Daoy (cell line): ENCODE measurements around the gene TIMP4. TPM values are rescaled to one million over a fixed set of nuclear protein-coding genes. Genes with fewer than 3 reads are reported as not detected.

Experiments
- DNase-seq: peaks from one replicate; pipeline ENCODE4 v3.0.0-alpha.2; 2015; ENCODE audit warnings: low read depth
- total RNA-seq: library from RNA; depleted of rRNA; stranded (reverse); fragments of >200 nt; shearing (Covaris generic); gene quantifications from 2 replicates; pipeline ENCODE4 v1.2.3, GENCODE V29; 2014; rRNA removed

TIMP4 gene
- 1.7 and 2.2 TPM in 2 replicates for total RNA-seq

DNA sequence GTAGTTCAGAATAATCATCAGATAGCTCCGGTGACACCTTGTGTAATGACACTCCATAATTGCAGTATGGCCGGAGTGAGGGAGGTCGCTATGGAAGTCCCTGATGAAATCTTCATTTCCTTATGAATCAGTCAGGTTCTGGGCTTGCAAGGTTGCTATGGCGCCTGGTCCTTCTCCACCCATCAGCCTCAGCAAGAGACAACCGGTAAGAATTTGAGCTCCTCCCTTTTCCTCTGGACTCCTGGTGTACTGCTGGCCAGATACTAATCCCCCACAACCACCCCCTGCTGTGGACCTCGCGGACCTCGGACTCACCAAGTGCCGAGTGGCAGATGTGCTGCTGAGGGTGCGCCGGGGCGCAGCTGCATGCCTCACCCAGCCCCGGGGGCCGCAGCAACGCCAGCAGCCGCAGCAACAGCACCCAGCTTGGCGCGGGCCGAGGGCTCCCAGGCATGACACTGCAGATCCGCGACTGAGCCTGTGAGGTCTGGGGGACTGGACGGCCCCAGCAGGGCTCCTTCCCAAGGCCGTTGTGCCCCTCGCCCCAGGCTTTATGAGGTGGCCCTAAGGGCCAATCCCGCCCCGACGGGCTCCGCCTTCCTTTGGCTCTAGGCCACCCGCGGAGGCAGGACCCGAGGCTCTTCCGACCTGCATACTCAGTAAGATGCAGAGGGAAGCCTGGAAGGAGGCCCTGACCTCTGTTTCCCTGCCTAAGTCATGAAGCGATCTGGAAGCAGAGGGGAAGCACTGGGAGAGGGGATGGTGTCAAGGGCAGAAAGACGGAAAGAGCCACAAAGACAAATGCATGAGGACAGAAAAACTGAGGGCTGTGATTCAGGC is at the start of gene TIMP4:
TSS of gene TIMP4 (minus strand) at position 526 of the 840 bp plus-strand sequence. CDS start at position 454, 72 bp downstream.
- peak; percentile 44 for DNase-seq

DNA sequence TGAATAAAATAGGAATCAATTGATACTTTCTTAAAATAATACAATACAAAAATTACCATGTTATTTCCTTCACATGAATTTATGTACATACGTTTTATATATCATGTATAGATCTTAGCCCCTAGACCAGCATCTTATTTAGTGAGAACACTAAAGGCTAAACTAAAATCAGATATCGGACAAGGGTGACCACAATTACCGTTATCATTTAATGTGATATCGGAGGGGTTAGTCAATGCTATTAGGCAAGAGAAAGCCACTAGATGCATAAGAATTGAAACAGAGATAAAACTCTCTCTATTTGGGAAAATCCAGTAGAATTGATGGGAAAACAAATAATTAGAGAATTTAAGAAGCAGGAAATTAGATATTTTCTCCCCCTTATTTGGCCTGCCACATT is 46.5 kb upstream of the TIMP4 start:
- DNase-seq, result no peak

- DNase-seq, result no peak
Observed at GRCh38 chr3:12201813-12202212, 43.1 kb upstream of the TIMP4 start.

- no peak for DNase-seq
Observed at GRCh38 chr3:12198301-12198700, 39.6 kb upstream of the TIMP4 start.

- DNase-seq, result no peak
Observed at GRCh38 chr3:12197475-12197874, 38.8 kb upstream of the TIMP4 start.

GRCh38 chr3:12196684-12197083 is 38.0 kb upstream of the TIMP4 start:
- DNase-seq, result no peak

DNA sequence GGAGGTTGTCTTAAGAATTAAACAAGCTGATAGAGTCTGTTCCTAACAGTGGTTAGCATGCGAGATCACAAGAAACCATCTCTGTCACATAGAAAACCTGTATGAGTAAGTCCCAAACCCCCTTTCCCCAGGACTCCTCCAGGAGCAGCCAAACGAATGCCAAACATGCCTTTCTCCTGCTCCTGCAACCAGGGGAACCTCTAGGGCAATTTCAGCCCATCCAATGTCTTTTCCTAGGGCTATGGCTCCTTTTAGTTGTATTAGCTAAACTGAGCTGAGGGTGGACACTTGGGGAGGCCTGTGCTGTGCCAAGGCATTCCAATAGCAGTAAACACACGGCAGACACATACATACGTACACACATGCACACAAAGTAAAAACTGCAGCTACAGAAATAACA is 36.5 kb upstream of the TIMP4 start:
- DNase-seq, result no peak

GRCh38 chr3:12194669-12195161 is 36.0 kb upstream of the TIMP4 start:
- peak; percentile 66 for DNase-seq

DNA sequence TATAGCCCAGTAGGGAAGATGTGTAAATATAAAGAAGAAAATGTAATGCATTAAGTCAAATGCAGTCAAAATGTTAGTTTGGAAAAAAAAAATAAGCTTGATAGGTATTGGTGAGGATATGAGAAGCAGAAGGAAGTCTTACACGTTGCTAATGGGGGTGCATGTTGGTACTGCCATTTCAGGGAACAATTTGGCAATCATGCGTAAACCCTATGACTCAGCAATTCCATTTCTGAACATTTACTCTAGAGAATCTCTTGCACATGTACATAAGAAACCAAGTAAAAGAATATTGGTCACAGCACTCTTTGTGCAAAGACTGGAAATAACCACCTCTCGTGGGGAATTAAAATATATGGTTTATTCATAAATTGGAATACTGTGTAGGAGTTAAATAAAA is 35.5 kb upstream of the TIMP4 start:
- peak; percentile 55 for DNase-seq

DNA sequence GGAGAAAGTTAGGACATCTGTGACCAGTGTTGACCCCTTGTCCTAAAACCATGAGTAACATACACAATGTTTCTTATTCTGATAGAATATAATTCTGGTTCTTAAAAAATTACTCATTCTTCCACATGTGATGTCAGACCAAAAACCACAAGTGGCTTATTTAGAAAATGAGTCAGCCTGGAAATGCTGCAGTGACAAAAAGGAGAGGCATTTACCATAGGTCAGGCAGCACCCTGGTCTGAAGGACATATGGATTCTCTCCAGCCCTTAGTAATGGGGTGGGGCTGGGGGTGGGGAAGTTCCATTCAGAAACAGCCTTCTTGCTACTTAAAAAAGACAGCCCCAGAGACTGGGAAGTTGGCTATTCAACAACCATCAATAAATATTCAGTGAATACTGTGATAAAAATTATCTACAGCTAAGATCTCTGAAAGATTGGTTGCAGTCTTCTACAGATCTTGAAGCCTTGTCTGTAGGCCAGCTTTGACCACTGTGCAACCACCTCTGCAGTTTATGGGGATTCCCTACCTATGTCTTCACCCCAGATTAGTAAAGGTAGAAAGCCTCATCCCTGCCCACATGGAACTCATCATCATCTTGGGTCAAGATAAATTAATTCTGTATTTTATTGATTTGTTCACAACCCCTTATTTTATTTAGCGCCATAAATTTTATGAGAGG is 34.9 kb upstream of the TIMP4 start:
- DNase-seq, result peak; percentile 89

GRCh38 chr3:12192655-12193484 is 34.2 kb upstream of the TIMP4 start:
- DNase-seq, result no peak

GRCh38 chr3:12192173-12192572 is 33.5 kb upstream of the TIMP4 start:
- no peak for DNase-seq

- no peak for DNase-seq
Observed at GRCh38 chr3:12191559-12191958, 32.8 kb upstream of the TIMP4 start.

DNA sequence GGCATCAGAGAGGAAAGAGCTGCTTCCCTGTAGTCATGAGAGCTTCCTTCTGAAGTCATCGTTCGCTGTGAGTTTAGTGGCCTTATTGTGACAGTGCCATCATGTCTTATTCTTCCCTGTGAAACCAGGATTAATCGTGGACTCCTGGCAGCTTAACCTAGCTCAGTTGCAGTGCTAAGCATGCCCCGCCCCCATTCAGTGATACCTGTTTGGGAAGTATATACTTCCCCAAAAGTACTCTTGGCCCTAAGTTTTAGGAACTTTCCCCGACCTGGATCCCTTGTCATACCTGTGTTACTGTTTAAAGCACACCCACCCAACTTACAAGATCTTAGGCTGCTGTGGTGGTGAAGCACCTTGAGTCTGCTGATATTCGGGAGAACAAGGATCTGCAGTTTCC is 32.1 kb upstream of the TIMP4 start:
- DNase-seq, result no peak

DNA sequence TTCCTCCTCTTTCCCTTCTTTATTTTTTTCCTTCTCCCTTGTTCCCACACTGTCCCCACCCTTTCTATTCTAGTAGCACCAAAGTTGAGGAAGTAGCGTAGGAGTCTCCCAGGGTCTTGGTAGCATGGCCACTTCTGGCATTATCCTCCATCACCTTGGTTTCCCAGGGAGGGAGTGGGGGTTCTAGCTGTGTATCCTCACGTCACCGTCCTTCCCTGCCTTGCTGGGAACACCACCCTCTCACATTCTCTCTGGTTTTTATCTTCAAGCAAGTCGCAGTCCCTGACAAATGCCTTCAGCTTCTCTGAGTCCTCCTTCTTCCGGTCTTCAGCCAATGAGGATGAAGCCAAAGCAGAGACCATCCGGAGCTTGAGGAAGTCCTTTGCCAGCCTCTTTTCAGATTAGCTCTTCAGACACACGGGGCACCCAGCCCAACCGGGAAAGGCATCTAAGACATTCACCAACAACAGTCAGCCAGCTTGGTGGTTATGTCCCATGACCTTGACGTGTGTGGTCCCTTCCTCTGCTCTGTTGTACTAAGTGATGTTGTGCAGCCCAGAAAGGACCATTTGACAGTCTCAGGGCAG is 31.6 kb upstream of the TIMP4 start:
- no peak for DNase-seq

- no peak for DNase-seq
Observed at GRCh38 chr3:12188681-12189287, 30.1 kb upstream of the TIMP4 start.

GRCh38 chr3:12188328-12188648 is 29.6 kb upstream of the TIMP4 start:
- no peak for DNase-seq

DNA sequence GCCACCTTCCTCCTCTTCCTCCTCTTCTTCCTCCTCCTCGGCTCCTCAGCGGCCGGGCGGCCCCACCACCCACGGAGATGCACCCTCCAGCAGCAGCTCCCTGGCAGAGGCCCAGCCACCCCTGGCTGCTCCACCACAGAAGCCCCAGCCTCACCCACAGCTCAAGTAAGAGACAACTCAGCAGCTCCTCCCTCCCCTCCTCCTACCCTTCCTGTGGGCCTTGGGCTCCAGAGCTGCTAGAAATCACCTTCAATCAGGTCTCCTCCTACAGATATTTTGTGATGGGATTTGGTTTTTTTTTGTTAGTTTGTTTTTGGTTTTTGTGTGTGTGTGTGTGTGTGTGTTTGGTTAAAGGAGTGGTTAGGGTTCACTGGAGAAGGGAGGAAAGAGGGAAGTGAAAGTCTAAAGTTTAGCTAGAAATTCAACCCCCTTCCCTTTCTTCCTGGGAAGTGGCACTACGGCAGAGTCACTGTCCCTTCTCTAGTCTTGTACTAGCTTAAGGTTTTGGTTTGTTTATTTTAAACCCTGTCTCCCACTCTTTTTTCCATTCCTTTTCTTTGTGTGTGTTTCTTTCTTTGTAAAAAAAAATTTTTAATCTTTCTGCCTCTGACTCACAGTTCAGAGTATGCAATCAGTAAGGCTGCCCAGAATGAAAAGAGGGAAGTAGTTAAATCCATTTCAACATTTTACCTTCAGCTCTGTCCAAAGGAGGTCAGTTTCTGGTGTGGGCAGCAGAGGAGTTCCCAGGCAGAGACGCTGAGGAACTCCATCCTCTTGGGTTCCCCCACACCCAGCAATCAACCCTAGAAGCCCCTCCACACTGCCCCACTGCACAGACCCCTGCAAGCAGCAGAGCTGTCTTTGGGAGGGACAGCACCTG is 29.0 kb upstream of the TIMP4 start:
- DNase-seq, result peak; percentile 62

GRCh38 chr3:12186515-12187286 is 28.0 kb upstream of the TIMP4 start:
- no peak for DNase-seq

DNA sequence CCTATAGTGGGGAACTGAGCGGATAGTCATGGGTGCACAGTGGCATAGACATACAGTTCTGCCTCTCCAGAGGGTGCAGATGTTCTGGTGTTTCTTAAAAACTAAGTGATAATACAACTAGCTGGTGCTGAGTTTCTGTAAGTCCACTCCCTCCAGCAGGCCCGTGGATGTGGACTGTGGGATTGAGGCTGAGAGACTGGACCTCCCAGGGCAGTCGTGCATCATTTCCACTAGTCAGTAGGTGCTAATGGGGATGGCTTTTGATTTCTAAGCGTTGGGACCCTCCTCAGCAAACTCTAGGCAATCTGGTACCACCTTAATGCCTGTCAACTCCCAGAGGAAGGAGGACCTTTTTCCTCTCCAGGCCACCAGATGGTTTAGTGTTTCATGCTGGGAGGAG is 27.3 kb upstream of the TIMP4 start:
- no peak for DNase-seq
